CD4-positive, CD25-positive, alpha-beta regulatory T cell (primary cell): Measurements from ENCODE around the gene AGBL5. TPM values are rescaled to one million over a fixed set of nuclear protein-coding genes. Genes with fewer than 3 reads are reported as not detected.
"Not testable (repeated sequence)": the region's sequence is repeated elsewhere in the genome, so short reads cannot be mapped to it uniquely, and the experiment has no call there.

ENCODE experiments used
- ATAC-seq, 2 donors: fragments of 150-1000 bp; cut with Tn5 transposase; one replicate each; pipeline ENCODE4 v1.10.0; 2021; ENCODE audit warnings: low read depth in 2 of 2, moderate number of reproducible peaks in 2 of 2, moderate library complexity in 1 of 2
- DNase-seq, 3 donors: peaks; one replicate each; pipeline versions ENCODE4 v3.0.0 to v3.0.0-alpha.2; 2012 to 2022; ENCODE audit warnings: mixed read lengths in 1 of 3
- H3K27ac ChIP-seq: one replicate; pipeline ENCODE4 v1.7.0; 2013; ENCODE audit warnings: mild to moderate bottlenecking, low read length; ENCODE audit not compliant: insufficient read depth, poor library complexity, severe bottlenecking
- H3K27me3 ChIP-seq: one replicate; pipeline ENCODE4 v1.7.0; 2013; ENCODE audit warnings: low read length; ENCODE audit not compliant: control insufficient read depth, insufficient read depth
- H3K36me3 ChIP-seq: one replicate; pipeline ENCODE4 v1.7.0; 2013; ENCODE audit warnings: mild to moderate bottlenecking, low read length, moderate library complexity; ENCODE audit not compliant: control insufficient read depth, insufficient read depth
- H3K4me1 ChIP-seq: 2 replicates; pipeline ENCODE4 v1.7.0; 2013; ENCODE audit warnings: mild to moderate bottlenecking, low read length; ENCODE audit not compliant: insufficient read depth, control insufficient read depth, poor library complexity, severe bottlenecking
- H3K4me3 ChIP-seq: one replicate; pipeline ENCODE4 v1.7.0; 2013; ENCODE audit warnings: low read depth, mild to moderate bottlenecking, low read length, moderate library complexity
- H3K9me3 ChIP-seq, 2 experiments: 1 replicate in 1 of 2; 2 replicates in 1 of 2; pipeline ENCODE4 v1.7.0; 2013; ENCODE audit warnings: low read length in 2 of 2, mild to moderate bottlenecking in 1 of 2, moderate library complexity in 1 of 2; ENCODE audit not compliant: control insufficient read depth in 2 of 2
- H3K27ac Mint-ChIP-seq, 3 donors: one replicate each; pipeline ENCODE4 v1.8.0; 2020 to 2022; ENCODE audit warnings: mild to moderate bottlenecking in 3 of 3, mixed read lengths in 3 of 3, moderate library complexity in 2 of 3
- H3K27me3 Mint-ChIP-seq: one replicate; pipeline ENCODE4 v1.8.0; 2022; ENCODE audit warnings: mild to moderate bottlenecking, mixed read lengths
- H3K36me3 Mint-ChIP-seq: one replicate; pipeline ENCODE4 v1.8.0; 2020; ENCODE audit warnings: mixed read lengths
- H3K4me1 Mint-ChIP-seq, 4 donors: one replicate each; pipeline ENCODE4 v1.8.0; 2020 to 2022; ENCODE audit warnings: mixed read lengths in 4 of 4, mild to moderate bottlenecking in 1 of 4
- H3K4me3 Mint-ChIP-seq, 4 donors: one replicate each; pipeline ENCODE4 v1.8.0; 2020 to 2022; ENCODE audit warnings: mild to moderate bottlenecking in 4 of 4, mixed read lengths in 4 of 4, moderate library complexity in 3 of 4
- H3K9me3 Mint-ChIP-seq, 7 donors: one replicate each; pipeline ENCODE4 v1.8.0; 2020 to 2022; ENCODE audit warnings: mixed read lengths in 7 of 7, mild to moderate bottlenecking in 3 of 7, moderate library complexity in 2 of 7
- polyA plus RNA-seq, 4 donors: library from polyadenylated mRNA; unstranded; fragments of 300-500 nt; fragmentation: Illumina TruSeq; gene quantifications; one replicate each; pipeline ENCODE4 v1.2.3, GENCODE V29; 2021
- total RNA-seq: library from RNA; stranded (reverse); gene quantifications from one replicate; pipeline ENCODE4 v1.2.3, GENCODE V29; 2022

AGBL5 gene
- total and polyA plus RNA-seq, 5 donors from 2014 or later = 8.9 to 11.3 (median 9.3) TPM

DNA sequence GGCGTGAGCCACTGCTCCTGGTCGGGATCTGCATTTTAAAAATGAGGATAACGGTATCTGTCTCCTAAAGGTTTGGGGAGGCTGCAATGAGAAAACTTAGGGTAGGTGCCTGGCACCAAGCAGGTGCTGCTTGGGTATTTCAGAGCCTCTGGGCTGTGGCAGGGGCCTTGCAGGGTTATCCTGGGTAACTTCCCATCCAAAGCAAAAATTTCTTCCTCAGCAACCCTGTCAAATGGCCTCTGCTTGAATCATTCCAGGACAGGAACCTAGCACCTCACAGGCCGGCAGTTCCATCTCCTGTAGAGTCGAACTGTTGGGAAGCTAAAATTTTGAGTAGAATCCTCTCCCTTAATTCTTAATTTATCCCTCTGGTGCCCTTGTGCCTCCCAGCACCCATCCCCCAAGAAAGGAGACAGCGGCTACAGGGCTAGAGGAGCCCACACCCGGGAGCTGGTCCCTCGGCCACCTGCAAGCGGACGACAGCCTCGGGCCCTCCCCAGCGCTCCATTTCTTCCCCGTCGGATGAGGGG is 66.6 kb downstream of the AGBL5 start:
- H3K27me3 ChIP-seq = peaks cover 9% of the 10 kb centered on the region
- peaks cover 64% of the 10 kb centered on the region for H3K27me3 Mint-ChIP-seq
- no peak overlapping the region for H3K27ac Mint-ChIP-seq
- H3K36me3 Mint-ChIP-seq = no peaks in the 10 kb centered on the region
- H3K4me3 ChIP-seq = no peak overlapping the region
- H3K9me3 ChIP-seq = no peaks in the 10 kb centered on the region
- H3K27ac ChIP-seq = no peak overlapping the region
- ATAC-seq (no peak), DNase-seq (no peak)
- H3K36me3 ChIP-seq = no peaks in the 10 kb centered on the region
- H3K9me3 Mint-ChIP-seq = peaks cover 0 to 2% (median 0%) of the 10 kb centered on the region in 7 donors
- peak overlapping the region in 2 of 4 donors; percentile 19 to 35 for H3K4me3 Mint-ChIP-seq
- H3K4me1 ChIP-seq = peaks cover 11% of the 10 kb centered on the region
- peaks cover 3 to 23% (median 7%) of the 10 kb centered on the region in 4 donors for H3K4me1 Mint-ChIP-seq

DNA sequence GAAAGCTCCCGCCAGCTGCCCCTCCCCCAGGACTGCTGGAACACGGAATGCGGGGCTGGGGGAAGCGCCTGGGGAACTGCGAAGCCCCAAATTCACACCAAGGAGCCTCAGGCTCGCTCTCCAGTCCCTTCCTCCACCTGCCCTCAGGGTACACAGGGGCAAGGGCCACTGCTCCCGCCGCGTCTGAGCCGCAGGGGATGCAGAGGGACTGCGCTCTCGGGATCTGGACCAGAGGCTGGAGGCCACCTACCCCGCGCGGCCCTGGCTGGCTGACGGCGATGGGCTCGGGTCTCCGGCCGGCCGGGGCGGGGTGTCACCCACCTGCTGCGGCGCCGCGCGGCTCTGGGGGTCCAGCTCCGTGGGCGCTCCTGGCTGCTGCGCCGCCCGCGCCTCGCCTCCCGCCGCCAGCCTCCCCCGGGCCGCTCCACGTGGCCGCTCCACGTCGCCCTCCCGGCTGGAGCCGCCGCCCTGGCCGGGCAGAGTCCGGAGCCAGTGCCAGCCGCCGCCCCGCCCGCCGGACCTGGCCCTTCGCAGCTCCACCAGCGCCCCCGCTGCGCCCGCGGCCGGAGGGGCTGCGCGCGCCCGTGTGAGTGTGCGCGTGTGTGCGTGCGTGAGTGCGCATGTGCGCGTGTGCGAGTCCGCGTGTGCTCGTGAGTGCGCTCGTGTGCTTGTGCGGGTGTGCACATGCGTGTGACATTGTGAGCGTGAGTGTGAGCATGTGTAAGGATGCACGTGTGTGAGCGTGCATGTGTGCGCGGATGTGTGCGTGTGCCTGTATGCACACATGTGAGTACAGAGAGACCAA is 67.3 kb downstream of the AGBL5 start, which contains the start of gene CGREF1:
TSS of gene CGREF1 (minus strand) at position 604 of the 805 bp plus-strand sequence. CDS start 14,762 bp downstream, outside the sequence.
- ATAC-seq (no peak), DNase-seq (peak in 1 of 3 donors; percentile 21)
- Mint-ChIP-seq H3K4me3 (peak within 1 kb of the TSS in 3 of 4 donors; percentile 73 to 82 (median 77)), H3K9me3 (peaks cover 0 to 2% (median 0%) of the 10 kb centered on the region in 7 donors), H3K36me3 (no peaks in the 10 kb centered on the region), H3K27me3 (peaks cover 57% of the 10 kb centered on the region), H3K4me1 (peaks cover 5 to 27% (median 8%) of the 10 kb centered on the region in 4 donors), H3K27ac (peak within 1 kb of the TSS in 1 of 3 donors; percentile 38)
- Histone ChIP-seq H3K27ac (no peak within 1 kb of the TSS), H3K4me3 (peak within 1 kb of the TSS; percentile 15), H3K4me1 (peaks cover 17% of the 10 kb centered on the region), H3K36me3 (no peaks in the 10 kb centered on the region), H3K9me3 (no peaks in the 10 kb centered on the region), H3K27me3 (peaks cover 9% of the 10 kb centered on the region)

- peaks cover 5 to 32% (median 8%) of the 10 kb centered on the region in 4 donors for H3K4me1 Mint-ChIP-seq
- DNase-seq, H3K36me3 ChIP-seq, H3K27ac ChIP-seq, H3K36me3 Mint-ChIP-seq, H3K27me3 ChIP-seq, H3K9me3 Mint-ChIP-seq, H3K9me3 ChIP-seq, ATAC-seq: not testable (repeated sequence)
- Histone ChIP-seq H3K4me3 (peak overlapping the region; percentile 15), H3K4me1 (peaks cover 22% of the 10 kb centered on the region)
- H3K27ac Mint-ChIP-seq = peak overlapping the region in 1 of 3 donors; percentile 38
- H3K4me3 Mint-ChIP-seq = peak overlapping the region in 3 of 4 donors; percentile 73 to 82 (median 77)
- peaks cover 52% of the 10 kb centered on the region for H3K27me3 Mint-ChIP-seq
Measured at GRCh38 chr2:27119330-27119670, 67.8 kb downstream of the AGBL5 start.

Other genes with a start within 250 kb of the AGBL5 start
- not detected for gene DPYSL5, start 203.5 kb upstream of the AGBL5 start, total RNA-seq
- not detected for gene DPYSL5, start 203.5 kb upstream of the AGBL5 start, polyA plus RNA-seq
- 1.7 TPM for gene MAPRE3, start 81.0 kb upstream of the AGBL5 start, total RNA-seq
- under 1 TPM; 0.38 to 0.92 (median 0.63) TPM for gene MAPRE3, start 81.0 kb upstream of the AGBL5 start, polyA plus RNA-seq
- gene TMEM214, start 18.7 kb upstream of the AGBL5 start, total RNA-seq = 43.3 TPM
- gene TMEM214, start 18.7 kb upstream of the AGBL5 start, polyA plus RNA-seq = 10 to 100 TPM; 17.6 to 21.9 (median 20.3) TPM
- 279 TPM for gene OST4, start 20.0 kb downstream of the AGBL5 start, total RNA-seq
- 1,000 to 10,000 TPM in 1 of 4 donors, 100 to 1,000 TPM in 3; 827 to 1,033 (median 916) TPM for gene OST4, start 20.0 kb downstream of the AGBL5 start, polyA plus RNA-seq
- 0.22 TPM for gene EMILIN1, start 26.9 kb downstream of the AGBL5 start, total RNA-seq
- gene EMILIN1, start 26.9 kb downstream of the AGBL5 start, polyA plus RNA-seq = 1 to 10 TPM in 2 of 4 donors, under 1 TPM in 2; 0.33 to 1.5 (median 0.94) TPM
- gene KHK, start 35.1 kb downstream of the AGBL5 start, total RNA-seq = 5.3 TPM
- 1 to 10 TPM; 3.4 to 6.6 (median 6.0) TPM for gene KHK, start 35.1 kb downstream of the AGBL5 start, polyA plus RNA-seq
- not detected for gene CGREF1, start 67.5 kb downstream of the AGBL5 start, total RNA-seq
- gene CGREF1, start 67.5 kb downstream of the AGBL5 start, polyA plus RNA-seq = under 1 TPM in 1 of 4 donors, not detected in 3; 0.20 TPM
- gene ABHD1, start 72.1 kb downstream of the AGBL5 start, total RNA-seq = 0.89 TPM
- gene ABHD1, start 72.1 kb downstream of the AGBL5 start, polyA plus RNA-seq = 1 to 10 TPM in 2 of 4 donors, under 1 TPM in 2; 0.21 to 1.7 (median 0.98) TPM
- 22.3 TPM for gene PREB, start 83.0 kb downstream of the AGBL5 start, total RNA-seq
- gene PREB, start 83.0 kb downstream of the AGBL5 start, polyA plus RNA-seq = 10 to 100 TPM; 60.3 to 90.7 (median 71.1) TPM
- not detected for gene PRR30, start 87.7 kb downstream of the AGBL5 start, total RNA-seq
- not detected for gene PRR30, start 87.7 kb downstream of the AGBL5 start, polyA plus RNA-seq
- gene TCF23, start 97.3 kb downstream of the AGBL5 start, total RNA-seq = not detected
- gene TCF23, start 97.3 kb downstream of the AGBL5 start, polyA plus RNA-seq = not detected
- 77.3 TPM for gene ATRAID, start 160.4 kb downstream of the AGBL5 start, total RNA-seq
- 100 to 1,000 TPM; 338 to 375 (median 359) TPM for gene ATRAID, start 160.4 kb downstream of the AGBL5 start, polyA plus RNA-seq
- 154 TPM for gene SLC5A6, start 160.6 kb downstream of the AGBL5 start, total RNA-seq
- 10 to 100 TPM; 15.5 to 18.5 (median 17.0) TPM for gene SLC5A6, start 160.6 kb downstream of the AGBL5 start, polyA plus RNA-seq
- 27.4 TPM for gene CAD, start 165.7 kb downstream of the AGBL5 start, total RNA-seq
- gene CAD, start 165.7 kb downstream of the AGBL5 start, polyA plus RNA-seq = 10 to 100 TPM; 12.2 to 18.4 (median 13.8) TPM
- gene SLC30A3, start 211.4 kb downstream of the AGBL5 start, total RNA-seq = 0.10 TPM
- under 1 TPM in 1 of 4 donors, not detected in 3; 0.05 TPM for gene SLC30A3, start 211.4 kb downstream of the AGBL5 start, polyA plus RNA-seq
- not detected for gene DNAJC5G, start 223.8 kb downstream of the AGBL5 start, total RNA-seq
- not detected for gene DNAJC5G, start 223.8 kb downstream of the AGBL5 start, polyA plus RNA-seq
- gene TRIM54, start 230.8 kb downstream of the AGBL5 start, total RNA-seq = not detected
- gene TRIM54, start 230.8 kb downstream of the AGBL5 start, polyA plus RNA-seq = under 1 TPM in 1 of 4 donors, not detected in 3; 0.10 TPM